Transverse colon (tissue), 4 donors: Measurements from ENCODE around the gene OBI1. TPM values are rescaled to one million over a fixed set of nuclear protein-coding genes. Genes with fewer than 3 reads are reported as not detected.

ENCODE experiments used
- DNase-seq: peaks from one replicate; pipeline ENCODE4 v3.0.0-alpha.2; 2019
- H3K27ac ChIP-seq, 4 donors: fragments of 200-600 bp; sonication (generic); 2 replicates each; pipeline ENCODE4 v1.5.1; 2016 to 2018; ENCODE audit warnings: inconsistent platforms in 4 of 4
- H3K27me3 ChIP-seq: fragments of 200-600 bp; sonication (generic); 2 replicates; pipeline ENCODE4 v1.5.1; 2017; ENCODE audit warnings: inconsistent platforms
- H3K36me3 ChIP-seq, 4 donors: fragments of 200-600 bp; sonication (generic); 2 replicates each; pipeline ENCODE4 v1.5.1; 2017 to 2019; ENCODE audit warnings: inconsistent platforms in 4 of 4
- H3K4me1 ChIP-seq, 4 donors: fragments of 200-600 bp; sonication (generic); 2 replicates each; pipeline ENCODE4 v1.5.1; 2017 to 2020; ENCODE audit warnings: inconsistent platforms in 4 of 4
- H3K4me3 ChIP-seq, 4 donors: fragments of 200-600 bp; sonication (generic); 1 replicate in 1 of 4; 2 replicates in 3 of 4; pipeline versions ENCODE4 v1.5.1 to v1.6.1; 2017 to 2019; ENCODE audit warnings: inconsistent platforms in 4 of 4
- H3K9me3 ChIP-seq, 2 donors: fragments of 200-600 bp; sonication (generic); 2 replicates each; pipeline ENCODE4 v1.5.1; 2017 to 2019; ENCODE audit warnings: inconsistent platforms in 2 of 2
- CTCF ChIP-seq, 5 experiments: fragments of 200-600 bp in 3 of 5; fragments of 450-650 bp in 2 of 5; sonication (generic) in 3 of 5; IDR thresholded peaks; 1 replicate in 2 of 5; 2 replicates in 3 of 5; pipeline ENCODE4 v1.5.1; 2016 to 2017; ENCODE audit warnings: antibody characterized with exemption in 5 of 5, inconsistent platforms in 3 of 5, mild to moderate bottlenecking in 2 of 5, moderate library complexity in 1 of 5
- EP300 ChIP-seq: sonication (generic); formaldehyde crosslinking; IDR thresholded peaks from one replicate; pipeline ENCODE4 v1.6.1; 2017; ENCODE audit warnings: antibody characterized with exemption, low read depth
- POLR2A ChIP-seq: fragments of 450-650 bp; IDR thresholded peaks from one replicate; pipeline ENCODE4 v1.6.1; 2016; ENCODE audit warnings: antibody characterized with exemption, mild to moderate bottlenecking, moderate library complexity
- POLR2AphosphoS5 ChIP-seq, 3 donors: sonication (generic); formaldehyde crosslinking; IDR thresholded peaks; one replicate each; pipeline ENCODE4 v1.6.1; 2016; ENCODE audit warnings: antibody characterized with exemption in 3 of 3
- WGBS, 2 donors: methylation state at CpG; one replicate each; pipeline ENCODE4 v1.1.5; 2018; ENCODE audit warnings: low coverage in 1 of 2; 5-methylcytosine and 5-hydroxymethylcytosine counted together
- in situ Hi-C, 4 donors: fragments of 200-750 bp; cut with MboI; loops; one replicate each; pipeline versions ENCODE4 v1.15.0 to v1.15.1; 2017; ENCODE audit warnings: low sequenced_read_pairs in 3 of 4, low pct_ligation_motif_present in 1 of 4, low pct_unique_long_range_greater_than_20kb in 1 of 4
- intact Hi-C: fragments of 100-400 bp; cut with DNase I; formaldehyde crosslinking; loops from one replicate; pipeline ENCODE4 v1.15.1; 2023; ENCODE audit warnings: low total_unique reads
- total RNA-seq, 4 donors: library from RNA; depleted of rRNA; stranded (reverse); fragments of >200 nt; gene quantifications; one replicate each; pipeline ENCODE4 v1.1.0, GENCODE V29; 2016

The OBI1 gene
- total RNA-seq, 4 donors from 2014 or later = 2.0 to 7.9 (median 4.2) TPM

- TF ChIP-seq EP300 (no peak), POLR2A (no peak), POLR2AphosphoS5 (IDR thresholded peaks at IDR 0.05) (no peak), CTCF (IDR thresholded peaks at IDR 0.05) (no peak)
- H3K27ac ChIP-seq = no peak overlapping the region
- 76 to 84% methylated on average over 5 of the region's 5 CpGs for WGBS, 2 donors
- in situ Hi-C loops (no loop called here), intact Hi-C loops (no loop called here)
- H3K36me3 ChIP-seq = no peaks in the 10 kb centered on the region
- H3K4me1 ChIP-seq = no peaks in the 10 kb centered on the region
- H3K4me3 ChIP-seq = no peak overlapping the region
- H3K9me3 ChIP-seq = no peaks in the 10 kb centered on the region
- H3K27me3 ChIP-seq = no peaks in the 10 kb centered on the region
- DNase-seq = no peak
These were observed 92.3 kb downstream of the OBI1 start for GRCh38 chr13:78566631-78567030.

Other genes starting within 250 kb of the OBI1 start
- gene POU4F1, start 55.6 kb downstream of the OBI1 start, total RNA-seq = not detected